Measurements from ENCODE around the gene WAS.

The WAS gene

DNA sequence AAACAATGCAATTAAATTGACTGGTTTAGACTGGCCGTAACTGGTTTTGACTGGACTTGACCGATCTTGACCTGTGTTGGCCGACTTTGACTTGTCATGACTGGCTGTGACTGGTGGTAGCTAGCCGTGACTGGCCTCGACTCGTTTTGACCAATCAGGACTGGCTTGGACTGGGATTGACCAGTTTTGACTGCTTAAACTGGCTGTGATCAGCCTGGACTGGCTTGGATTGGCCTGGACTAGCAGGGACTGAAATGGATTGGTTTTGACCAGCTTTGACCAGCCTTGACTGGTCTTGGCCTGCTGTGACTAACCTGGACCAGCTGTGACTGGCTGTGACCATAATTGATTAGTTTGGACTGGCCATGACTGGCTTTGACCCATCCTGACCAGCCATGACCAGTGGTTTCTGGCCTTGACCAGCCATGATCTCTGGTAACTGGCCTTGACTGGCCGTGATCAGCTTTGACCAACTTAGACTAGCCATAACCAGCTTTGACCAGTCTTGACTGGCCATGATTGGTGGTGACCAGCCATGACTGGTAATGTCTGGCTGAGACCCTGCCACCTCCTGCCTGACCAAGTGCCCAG, 26.0 kb downstream of the WAS start:
- no peaks in the 10 kb centered on the region for H3K79me2 ChIP-seq
- H3K4me2 ChIP-seq (ENCODE audit: low read length), result no peak overlapping the region
- TF ChIP-seq, protein P1, sequence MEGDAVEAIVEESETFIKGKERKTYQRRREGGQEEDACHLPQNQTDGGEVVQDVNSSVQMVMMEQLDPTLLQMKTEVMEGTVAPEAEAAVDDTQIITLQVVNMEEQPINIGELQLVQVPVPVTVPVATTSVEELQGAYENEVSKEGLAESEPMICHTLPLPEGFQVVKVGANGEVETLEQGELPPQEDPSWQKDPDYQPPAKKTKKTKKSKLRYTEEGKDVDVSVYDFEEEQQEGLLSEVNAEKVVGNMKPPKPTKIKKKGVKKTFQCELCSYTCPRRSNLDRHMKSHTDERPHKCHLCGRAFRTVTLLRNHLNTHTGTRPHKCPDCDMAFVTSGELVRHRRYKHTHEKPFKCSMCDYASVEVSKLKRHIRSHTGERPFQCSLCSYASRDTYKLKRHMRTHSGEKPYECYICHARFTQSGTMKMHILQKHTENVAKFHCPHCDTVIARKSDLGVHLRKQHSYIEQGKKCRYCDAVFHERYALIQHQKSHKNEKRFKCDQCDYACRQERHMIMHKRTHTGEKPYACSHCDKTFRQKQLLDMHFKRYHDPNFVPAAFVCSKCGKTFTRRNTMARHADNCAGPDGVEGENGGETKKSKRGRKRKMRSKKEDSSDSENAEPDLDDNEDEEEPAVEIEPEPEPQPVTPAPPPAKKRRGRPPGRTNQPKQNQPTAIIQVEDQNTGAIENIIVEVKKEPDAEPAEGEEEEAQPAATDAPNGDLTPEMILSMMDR (IDR thresholded peaks at IDR 0.05), result no peak
- H3K36me3 ChIP-seq (ENCODE audit: control insufficient read depth, insufficient read depth, low read length), result no peaks in the 10 kb centered on the region
- H3K9me3 ChIP-seq (ENCODE audit: control insufficient read depth, low read length), result no peaks in the 10 kb centered on the region
- no peaks in the 10 kb centered on the region for H3K4me1 ChIP-seq
- no peaks in the 10 kb centered on the region for H3K27me3 ChIP-seq (ENCODE audit: control insufficient read depth, insufficient read depth, low read length)
- H2AFZ ChIP-seq, result no peak overlapping the region
- no peak overlapping the region for H3K9ac ChIP-seq
- no peak overlapping the region for H3K4me3 ChIP-seq (ENCODE audit: low read depth, low read length)
- H3K27ac ChIP-seq, result no peak overlapping the region

DNA sequence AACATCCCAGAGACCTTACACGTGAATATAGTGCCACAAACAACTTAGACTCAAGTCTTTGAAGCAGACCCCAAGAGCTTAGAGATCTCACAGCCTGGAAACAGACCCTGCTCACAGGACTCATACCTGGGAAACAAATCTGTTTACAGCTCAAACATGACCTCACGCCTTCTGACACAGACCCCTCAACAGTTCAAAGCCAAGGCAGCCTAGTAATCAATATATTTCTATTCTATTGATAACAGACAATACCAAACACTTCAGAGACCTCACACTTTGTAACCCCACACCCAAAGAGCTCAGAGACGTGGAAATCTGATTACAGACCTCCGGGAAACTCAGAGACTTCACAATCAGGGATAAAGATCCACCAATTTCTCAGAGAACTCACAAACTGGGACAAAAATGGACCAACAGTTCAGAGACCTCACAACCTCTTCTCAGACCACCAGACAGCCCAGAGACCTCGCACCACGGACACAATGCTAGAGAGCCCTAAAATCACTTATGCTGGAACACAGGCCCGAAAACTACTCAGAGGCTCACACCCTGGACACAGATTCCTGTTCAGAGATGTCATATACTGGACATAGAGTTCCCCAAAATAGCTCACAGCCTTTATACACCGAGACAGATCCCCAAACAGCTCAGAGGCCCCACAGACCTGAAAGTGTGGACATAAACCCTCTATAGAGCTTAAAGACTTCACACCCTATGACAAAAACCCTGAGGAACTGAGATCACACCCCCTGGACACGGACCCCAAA, 27.7 kb downstream of the WAS start:
- Histone ChIP-seq H3K79me2 (no peaks in the 10 kb centered on the region), H3K9ac (no peak overlapping the region), H3K4me2 (ENCODE audit: low read length) (no peak overlapping the region), H3K36me3 (ENCODE audit: control insufficient read depth, insufficient read depth, low read length) (no peaks in the 10 kb centered on the region), H3K4me3 (ENCODE audit: low read depth, low read length) (no peak overlapping the region), H2AFZ (no peak overlapping the region), H3K9me3 (ENCODE audit: control insufficient read depth, low read length) (no peaks in the 10 kb centered on the region), H3K27me3 (ENCODE audit: control insufficient read depth, insufficient read depth, low read length) (no peaks in the 10 kb centered on the region), H3K27ac (no peak overlapping the region), H3K4me1 (no peaks in the 10 kb centered on the region)
- TF ChIP-seq, protein P1 (IDR thresholded peaks at IDR 0.05), result no peak

DNA sequence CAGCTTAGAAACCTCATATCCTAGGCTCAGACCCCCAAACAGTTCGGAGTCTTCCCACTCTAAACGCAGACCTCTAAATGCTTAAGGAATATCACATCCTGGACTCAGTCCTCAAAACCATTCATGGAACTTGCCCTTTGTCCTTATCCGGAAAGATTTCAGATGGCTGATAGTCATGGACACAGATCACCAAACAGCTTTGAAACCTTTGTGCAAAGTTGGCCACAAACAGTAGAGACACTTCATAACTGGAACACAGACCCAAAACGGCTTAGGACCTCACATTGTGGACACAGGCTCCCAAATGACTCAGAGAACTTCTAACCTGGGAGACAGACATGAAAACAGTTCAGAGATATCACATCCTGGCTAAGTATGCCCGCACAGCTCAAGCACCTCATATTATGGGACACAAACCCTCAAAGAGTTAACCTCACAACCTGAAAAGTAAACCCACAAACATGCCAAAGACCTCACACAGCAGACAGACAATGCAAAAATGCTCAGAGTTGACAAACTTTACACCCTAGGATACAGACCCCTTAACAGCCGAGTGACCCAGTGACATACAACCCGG, 28.4 kb downstream of the WAS start:
- Histone ChIP-seq H2AFZ (no peak overlapping the region), H3K4me1 (no peaks in the 10 kb centered on the region), H3K4me2 (ENCODE audit: low read length) (no peak overlapping the region), H3K79me2 (no peaks in the 10 kb centered on the region), H3K27ac (no peak overlapping the region), H3K9me3 (ENCODE audit: control insufficient read depth, low read length) (no peaks in the 10 kb centered on the region), H3K36me3 (ENCODE audit: control insufficient read depth, insufficient read depth, low read length) (no peaks in the 10 kb centered on the region), H3K4me3 (ENCODE audit: low read depth, low read length) (no peak overlapping the region), H3K27me3 (ENCODE audit: control insufficient read depth, insufficient read depth, low read length) (no peaks in the 10 kb centered on the region), H3K9ac (no peak overlapping the region)
- TF ChIP-seq, protein P1 (IDR thresholded peaks at IDR 0.05), result no peak

DNA sequence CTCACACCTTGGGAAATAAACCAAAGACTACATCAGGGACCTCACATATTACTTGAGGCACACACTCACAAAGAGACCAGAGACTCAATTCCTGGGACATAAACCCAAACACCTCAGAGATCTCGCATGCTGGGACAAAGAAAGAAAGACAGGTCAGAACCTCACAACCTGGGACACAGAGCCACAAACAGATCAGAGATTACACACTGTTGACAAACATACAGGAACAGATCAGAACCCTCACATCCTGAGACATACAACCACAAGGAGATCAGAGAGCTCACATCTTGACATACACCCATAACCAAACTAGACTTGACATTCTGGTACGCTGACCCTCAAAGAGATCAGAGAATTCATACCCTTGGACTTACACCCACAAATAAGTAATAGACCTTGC, 30.2 kb downstream of the WAS start:
- H3K4me1 ChIP-seq, result no peaks in the 10 kb centered on the region
- H3K36me3 ChIP-seq (ENCODE audit: control insufficient read depth, insufficient read depth, low read length), result no peaks in the 10 kb centered on the region
- H3K79me2 ChIP-seq, result no peaks in the 10 kb centered on the region
- TF ChIP-seq, protein P1 (IDR thresholded peaks at IDR 0.05), result no peak
- no peak overlapping the region for H3K4me3 ChIP-seq (ENCODE audit: low read depth, low read length)
- H3K9ac ChIP-seq, result no peak overlapping the region
- no peaks in the 10 kb centered on the region for H3K27me3 ChIP-seq (ENCODE audit: control insufficient read depth, insufficient read depth, low read length)
- H3K4me2 ChIP-seq (ENCODE audit: low read length), result no peak overlapping the region
- no peak overlapping the region for H3K27ac ChIP-seq
- H3K9me3 ChIP-seq (ENCODE audit: control insufficient read depth, low read length), result no peaks in the 10 kb centered on the region
- H2AFZ ChIP-seq, result no peak overlapping the region

Data from parathyroid adenoma (tissue), 2 donors.